NCI-H1417 (cell line): ENCODE measurements around the gene EEPD1.

Experiments
- DNase-seq, 3 experiments: peaks; one replicate each; lab custom pipeline; 2025; lab: John Stamatoyannopoulos, UW

Gene EEPD1

DNA sequence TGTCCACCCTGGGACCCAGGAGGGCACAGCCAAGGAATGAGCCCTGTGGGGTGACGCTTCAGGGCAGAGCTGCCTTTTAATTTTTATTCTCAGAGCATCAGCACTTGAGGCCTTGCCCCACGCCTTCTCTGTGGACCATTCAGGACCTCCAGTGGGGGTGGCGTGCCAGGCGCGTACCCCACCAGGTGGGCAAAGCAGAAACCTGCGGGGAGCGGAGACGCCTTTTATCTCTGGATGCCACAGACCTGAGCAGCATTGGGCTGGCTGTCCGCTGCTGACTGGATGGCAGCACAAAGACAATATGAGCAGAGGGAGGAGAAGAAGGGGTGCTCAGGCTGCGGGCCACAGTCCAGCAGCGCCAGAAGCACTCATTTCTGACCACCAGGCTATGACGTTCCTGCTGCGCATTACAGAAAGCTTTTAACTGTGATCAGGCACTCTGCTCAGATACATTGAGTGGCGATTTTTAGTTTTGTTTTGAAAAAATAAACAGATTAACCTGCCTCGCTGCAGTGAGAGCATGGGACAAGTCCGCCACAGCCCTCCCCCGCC lies 146.2 kb downstream of the EEPD1 start:
- DNase-seq, result peak in 1 of 3 experiments; percentile 54

DNA sequence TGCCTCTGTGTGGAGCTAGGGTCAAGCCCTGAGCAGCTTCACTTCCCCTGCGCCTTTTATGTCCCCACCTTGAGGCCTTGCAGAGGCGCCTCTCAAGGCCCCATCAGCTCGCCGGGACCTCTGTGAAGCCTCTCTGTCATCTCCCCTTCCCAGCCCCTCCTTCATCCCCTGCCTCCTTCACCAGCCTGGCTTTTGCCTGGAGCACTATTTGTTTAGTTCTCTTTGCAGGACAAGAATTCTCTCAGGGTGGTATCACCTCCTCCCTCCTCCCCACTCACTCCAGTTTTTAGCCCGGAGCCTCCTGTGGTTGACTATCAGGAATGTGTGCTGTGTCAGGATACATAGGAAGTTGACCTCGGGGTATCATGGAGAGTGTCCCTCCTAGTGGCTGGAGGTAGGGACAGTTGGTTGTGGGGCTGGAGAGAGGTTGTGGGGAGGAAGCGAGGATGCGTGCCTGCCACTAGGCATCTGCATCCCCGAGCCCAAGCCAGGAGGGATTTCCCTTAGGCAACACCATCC lies 146.8 kb downstream of the EEPD1 start:
- DNase-seq, result peak in 2 of 3 experiments; percentile 47 to 54

DNA sequence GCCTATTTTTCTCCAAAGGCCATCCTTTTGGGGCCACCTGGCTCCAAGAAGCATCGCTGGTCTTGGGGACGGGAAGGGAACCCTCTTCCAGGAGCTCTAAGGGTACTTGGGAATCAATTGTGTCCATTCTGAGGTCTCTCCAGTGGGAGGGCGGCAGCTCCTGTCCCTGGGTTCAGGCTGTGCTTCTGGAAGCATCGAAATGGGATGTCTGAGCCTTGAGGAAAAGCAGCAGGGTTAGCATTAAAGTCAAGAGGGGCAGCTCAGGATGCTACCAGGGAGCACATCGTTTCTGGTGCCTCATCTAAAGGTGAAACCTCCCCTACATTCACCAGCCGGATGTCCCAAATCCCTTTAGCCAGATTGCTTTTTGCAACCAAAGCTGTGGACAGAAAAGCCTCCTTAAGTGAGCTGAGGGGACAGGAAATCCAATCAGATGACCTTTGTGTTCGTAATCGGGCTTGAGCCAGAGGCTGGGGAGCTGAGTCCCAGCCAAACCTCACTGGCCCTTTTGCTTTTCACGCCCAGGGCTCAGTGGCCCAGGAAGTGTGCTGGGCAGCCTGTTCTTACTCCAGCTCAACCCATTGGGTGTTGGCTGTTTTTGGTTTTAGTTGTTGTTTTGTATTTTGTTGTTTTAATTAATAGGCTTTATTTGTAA lies 147.8 kb downstream of the EEPD1 start:
- no peak for DNase-seq

DNA sequence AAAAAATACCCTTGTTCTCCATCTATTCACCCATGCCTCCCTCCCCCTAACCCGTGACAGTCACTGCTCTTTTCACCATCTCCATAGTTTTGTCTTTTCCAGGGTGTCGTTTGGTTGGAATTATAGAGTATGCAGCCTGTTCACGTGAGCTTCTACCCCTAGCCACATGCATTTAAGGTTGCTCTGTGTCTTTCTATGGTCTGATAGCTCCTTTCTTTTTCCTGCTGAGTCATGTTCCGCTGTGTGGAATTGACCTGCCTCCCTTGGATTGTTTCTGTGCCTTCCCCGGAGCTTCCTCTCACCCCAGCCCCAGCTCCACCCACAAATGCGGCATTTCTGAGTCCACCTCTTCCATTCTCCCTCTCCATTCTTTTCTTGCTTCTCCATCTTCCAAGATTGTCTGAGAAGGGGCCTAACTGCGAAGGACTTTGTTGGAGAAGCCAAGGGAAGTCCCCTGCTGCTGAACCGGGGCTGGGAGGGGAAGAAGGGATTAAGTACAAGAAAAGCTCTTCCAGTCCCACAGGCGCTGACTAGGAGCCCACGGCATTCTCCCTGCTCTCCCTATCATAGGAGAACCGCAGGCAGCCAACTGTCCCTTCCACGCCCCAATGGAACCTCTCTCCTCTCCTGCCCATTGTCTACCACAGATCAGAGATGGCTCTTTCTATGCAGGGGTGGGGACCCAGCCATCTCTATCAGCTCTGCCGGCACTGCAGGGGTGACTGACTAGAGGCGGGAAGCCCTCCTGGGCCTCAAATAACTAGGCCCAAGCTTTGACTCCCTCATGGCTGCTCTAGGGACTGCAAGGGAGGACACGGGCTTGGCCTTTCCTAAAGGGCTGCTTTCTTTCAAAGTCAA lies 149.1 kb downstream of the EEPD1 start:
- DNase-seq, result no peak

DNA sequence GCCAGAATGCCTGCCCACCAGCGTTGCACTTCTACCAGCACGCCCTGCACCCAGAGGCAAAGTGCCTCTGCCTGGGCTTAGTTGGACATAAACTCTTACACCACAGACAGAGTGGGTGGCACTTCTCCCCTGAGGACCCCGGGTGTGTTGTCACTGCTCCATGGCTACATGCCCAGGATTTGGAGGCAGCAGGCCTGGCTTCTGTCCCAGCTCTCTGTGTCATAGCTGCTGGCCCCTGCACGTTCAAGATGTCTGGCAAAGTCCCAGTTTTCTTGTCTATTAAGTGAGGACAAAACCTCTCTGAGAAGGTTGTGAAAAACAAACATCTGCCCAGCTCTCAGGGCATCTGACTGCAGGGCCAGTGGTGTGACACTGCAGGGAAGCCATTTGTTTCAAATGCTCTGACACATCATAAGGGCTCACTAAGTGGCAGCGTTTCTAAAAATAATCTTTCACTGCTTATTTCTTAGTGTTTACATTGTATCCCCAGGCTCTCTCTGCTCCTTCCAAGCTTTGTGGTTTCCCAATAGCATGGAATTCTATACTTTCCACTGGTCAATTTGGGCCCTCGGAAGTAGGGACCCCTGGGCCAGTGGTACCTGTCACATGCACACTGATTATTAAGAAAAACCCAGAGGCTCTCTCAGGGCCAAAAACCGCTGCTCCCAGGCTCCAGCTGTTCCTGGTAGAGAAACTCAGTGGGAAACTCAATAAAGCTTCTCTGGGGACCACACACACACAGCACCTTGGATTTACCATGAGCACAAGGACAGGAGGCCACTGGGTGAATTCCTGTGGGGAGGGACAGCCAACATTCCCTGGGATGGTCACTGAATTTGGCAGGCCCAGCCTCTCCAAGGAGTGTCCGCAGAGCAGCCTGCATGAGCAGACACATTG lies 150.4 kb downstream of the EEPD1 start:
- peak; percentile 69 to 93 (median 89) for DNase-seq

DNA sequence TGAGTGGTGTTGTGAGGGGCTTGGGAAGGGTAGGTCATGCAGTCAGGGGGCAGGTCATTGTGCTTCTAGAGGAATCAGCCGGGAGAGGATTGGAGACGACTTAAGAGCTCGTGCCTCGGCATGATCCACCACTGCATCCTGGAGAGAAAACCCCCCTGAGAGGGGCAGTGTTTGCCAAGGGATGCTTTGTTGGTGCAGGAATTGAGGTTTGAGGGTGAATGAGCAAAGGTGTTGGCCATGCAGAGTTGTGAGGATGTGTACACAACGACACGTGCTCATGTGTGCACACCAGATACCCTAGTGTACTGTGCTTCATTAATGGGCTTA lies 151.0 kb downstream of the EEPD1 start:
- peak in 2 of 3 experiments; percentile 19 to 66 for DNase-seq

DNA sequence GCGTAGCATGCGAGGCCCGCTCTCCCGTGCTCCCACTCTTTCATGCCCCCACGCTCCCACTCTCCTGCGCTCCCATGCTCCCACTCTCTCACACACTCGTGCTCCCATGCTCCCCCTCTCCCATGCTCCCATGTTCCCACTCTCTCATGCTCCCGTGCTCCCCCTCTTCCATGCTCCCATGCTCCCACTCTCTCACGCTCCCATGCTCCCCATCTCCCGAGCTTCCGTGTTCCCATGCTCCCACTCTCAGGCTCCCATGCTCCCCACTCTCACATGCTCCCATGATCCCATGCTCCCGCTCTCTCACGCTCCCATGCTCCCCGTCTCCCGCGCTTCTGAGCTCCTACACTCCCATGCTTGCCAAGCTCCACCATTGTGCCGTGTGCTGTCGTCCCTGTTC lies 152.2 kb downstream of the EEPD1 start:
- DNase-seq, result no peak

DNA sequence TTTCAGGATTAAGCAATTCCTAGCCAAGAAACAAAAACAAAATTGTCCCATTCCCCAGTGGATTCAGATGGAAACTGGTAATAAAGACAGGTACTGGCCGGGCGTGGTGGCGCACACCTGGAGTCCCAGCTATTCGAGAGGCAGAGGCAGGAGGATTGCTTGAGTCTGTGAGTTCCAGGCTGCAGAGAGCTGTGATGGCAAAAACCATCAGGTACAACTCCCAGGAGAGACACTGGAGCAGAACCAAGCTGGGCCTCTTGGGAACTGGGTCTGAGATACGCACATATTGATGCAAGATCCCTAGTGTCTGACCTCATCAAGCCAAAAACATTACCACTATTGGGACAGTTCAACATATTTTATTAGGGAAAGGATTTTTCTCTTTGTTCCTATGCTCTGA lies 152.6 kb downstream of the EEPD1 start:
- DNase-seq, result no peak

DNA sequence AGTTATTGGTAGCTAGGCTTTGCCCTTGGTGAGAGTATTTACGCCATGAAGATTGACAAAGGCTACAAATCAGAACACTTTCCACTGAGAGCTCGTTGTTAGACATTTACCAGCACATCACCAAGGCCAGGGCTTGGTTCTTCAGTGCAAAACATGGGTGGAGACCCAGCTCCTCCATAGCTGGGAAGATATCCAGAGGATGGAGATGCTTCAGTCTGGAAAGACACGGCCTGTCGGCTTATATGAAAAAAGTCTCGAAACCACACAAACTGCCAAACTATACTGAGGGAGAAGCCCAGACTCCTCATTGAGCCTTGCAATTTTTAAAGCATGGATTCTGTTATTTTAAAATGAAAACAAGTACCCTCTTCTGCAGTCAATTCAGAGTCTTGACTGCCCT lies 153.2 kb downstream of the EEPD1 start:
- DNase-seq, result no peak

DNA sequence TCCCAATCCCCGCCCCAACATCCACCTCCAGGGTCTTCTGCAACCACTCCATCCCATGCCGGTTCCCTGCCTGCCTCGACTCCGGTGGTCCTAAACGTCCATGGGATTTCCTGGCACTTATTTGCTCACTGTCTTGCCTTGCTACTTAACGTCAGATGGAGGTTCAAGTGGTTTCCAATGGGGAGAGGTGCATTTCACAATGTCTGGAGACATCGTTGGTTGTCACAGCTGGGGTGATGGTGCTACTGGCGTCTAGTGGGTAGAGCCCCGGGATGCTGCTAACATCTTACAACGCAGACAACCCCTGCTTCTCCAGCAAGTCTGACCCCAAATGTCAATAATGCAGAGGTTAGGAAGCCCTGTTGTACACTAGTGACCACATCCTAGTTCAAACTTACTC lies 153.7 kb downstream of the EEPD1 start:
- no peak for DNase-seq

DNA sequence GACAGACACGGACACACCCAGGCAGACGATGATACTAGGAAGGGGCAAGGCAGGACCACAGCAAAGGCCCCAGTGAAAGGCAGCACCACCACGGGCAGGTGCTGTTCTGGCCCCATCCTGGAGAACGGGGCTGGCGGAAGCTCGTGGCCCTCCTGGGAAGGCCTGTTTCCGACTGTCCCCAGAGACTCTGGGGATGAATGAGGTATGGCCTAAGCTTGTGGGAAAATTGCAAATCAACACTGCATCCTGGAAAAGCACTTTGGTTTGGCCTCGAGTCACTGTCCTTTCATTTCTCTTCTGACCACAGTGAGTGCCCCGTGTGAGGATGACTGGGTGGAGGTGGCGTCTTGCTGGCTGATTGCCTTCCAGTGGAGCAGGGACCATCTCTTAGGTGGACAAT lies 155.0 kb downstream of the EEPD1 start:
- DNase-seq, result no peak

DNA sequence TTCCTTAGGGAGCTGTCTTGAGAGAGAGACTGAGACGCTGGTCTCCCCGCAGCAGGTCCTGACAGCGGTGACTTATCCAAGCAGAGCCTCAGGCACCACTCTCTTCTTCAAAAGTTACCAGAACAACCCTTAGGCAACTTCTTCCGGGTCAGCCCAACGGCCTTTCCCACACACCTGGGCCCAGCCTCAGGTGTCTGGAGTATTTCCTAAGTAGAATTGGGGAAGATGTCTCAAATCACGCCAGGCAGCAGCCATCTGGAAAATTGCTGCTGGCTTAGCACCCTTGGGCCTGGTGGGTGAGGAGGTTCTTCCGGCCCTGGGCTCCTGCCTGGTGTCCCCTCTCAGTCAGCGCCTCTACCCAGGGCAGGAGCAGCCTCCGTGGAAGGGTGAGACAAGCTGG lies 156.2 kb downstream of the EEPD1 start:
- no peak for DNase-seq

DNA sequence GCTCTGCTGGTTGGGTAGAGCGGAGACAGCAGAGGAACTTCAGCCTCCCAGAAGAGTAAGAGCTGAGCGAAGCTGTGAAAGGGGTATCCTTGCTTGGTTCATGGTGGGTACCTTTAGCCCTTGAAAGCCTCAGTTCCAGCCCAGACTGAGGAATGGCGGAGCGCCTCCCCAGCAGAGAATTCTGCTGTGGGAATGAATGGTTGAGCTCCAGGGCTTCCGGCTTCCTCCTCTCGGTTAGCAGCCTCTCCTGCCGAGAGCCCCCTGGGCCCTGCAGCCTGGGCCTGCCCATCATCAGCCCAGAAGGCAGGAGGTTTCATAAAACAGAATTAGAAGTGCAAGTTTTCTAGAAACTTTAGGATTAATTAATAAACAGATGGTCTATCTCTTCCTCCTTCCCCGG lies 156.7 kb downstream of the EEPD1 start:
- no peak for DNase-seq

DNA sequence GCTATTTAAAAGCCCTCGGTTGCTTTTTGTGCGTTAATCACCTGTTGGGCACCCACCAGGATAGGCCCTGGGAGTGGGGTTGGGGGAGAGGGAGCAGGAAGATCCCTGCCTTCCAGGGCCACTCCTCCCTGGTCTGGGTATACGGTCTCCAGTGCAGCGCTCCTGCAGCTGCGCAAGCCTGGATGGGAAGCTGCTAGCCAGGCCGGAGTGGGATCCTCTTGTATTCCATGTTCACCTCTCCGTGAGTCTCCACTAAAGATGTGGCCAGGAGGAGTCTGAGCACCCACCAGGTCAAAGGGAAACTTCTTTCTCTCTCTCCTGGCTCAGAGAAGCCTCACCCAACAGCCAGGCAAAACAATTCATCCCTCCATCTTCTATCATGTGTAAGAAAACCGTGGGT lies 157.8 kb downstream of the EEPD1 start:
- DNase-seq, result no peak

DNA sequence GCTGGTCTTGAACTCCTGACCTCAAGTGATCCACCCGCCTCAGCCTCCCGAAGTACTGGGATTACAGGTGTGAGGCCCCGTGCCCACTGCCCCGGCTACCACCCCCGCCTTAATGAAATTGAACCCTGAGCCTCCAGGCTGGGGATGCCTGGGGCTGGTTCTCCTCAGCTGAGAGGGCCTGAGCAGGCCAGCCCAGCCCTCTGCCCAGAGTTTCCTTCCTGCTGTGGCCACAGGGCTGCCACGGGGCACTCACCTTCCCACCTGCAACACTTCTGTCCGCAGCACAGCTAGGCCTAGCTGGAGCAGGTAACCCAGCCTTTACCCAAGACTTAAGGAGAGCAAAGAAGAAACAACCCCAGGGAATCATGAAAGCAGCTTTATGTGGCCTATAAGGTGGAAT lies 158.5 kb downstream of the EEPD1 start:
- DNase-seq, result no peak

DNA sequence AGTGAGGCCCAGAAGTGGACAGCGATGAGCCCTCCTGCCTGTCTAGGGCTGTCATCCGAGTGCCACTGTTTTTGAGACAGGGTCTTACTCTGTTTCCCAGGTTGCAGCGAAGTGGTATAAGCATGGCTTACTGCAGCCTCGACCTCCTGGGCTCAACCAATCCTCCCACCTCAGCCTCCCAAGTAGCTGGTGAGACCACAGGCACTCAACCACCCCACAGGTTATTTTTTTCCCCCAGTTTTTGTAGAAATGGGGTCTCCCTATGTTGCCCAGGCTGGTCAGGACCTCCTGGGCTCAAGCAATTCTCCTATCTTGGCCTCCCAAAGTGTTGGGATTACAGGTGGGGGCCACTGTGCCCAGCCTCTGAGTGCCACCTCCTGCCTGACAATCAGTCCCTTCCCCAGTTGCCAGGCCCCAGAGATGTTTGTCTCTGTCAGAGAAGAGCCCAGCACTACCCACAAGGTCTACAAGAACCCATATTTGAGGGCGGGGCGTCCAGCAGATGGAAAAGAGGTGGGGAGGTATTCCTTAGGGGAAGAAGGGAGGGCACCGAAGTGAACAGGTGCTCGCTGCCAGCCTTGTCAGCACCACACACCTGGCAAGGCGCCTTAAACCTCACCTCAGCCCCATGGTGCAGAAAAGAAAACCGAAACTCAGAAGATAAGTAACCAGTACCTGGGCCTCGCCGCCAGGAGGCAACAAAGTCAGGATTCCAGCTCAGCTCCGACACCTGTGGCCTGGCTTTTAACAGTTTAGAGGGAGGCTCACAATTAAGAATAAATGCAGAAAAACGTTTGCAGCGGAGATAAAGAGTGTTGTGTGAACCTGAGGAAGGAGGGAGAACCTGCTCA lies 159.2 kb downstream of the EEPD1 start:
- DNase-seq, result peak in 1 of 3 experiments; percentile 38

DNA sequence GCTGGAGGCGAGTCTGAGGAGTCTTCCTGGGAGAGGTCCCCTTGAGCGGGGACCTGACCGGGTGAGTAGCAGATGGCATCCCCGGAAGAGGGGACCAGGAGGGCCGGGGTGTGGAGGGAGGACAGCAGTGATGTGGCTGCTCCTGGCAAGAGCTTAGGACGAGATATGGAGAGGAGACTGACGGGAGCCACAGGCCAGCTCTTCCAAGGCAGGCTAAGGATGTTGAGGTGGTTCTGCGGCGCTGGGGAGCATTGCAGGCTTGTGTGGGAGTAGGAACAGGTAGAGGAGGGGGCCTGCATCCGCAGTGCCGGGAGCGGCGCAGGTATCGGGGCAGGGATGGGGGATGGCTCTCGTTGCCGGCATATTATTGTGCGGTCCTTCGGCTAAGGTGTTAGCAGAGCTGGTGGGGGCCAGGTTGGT lies 159.9 kb downstream of the EEPD1 start:
- no peak for DNase-seq

DNA sequence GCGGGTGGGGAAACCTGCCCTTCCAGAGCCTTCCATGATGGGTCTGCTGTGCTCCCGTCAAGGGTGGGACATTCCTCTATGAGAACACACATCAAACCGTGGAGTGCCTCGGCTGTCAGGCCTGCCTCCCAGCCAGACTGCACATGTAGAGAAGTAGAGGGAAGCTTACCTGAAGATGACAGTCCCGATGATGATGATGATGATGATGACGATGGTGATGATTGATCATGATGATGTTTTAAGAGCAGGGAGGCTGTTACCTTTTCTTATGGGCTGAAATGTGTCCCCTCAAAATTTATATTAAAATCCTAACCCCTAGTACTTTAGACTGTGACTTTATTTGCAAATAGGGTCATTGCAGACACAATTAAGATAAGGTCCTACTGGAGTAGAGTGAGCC lies 160.6 kb downstream of the EEPD1 start:
- no peak for DNase-seq

DNA sequence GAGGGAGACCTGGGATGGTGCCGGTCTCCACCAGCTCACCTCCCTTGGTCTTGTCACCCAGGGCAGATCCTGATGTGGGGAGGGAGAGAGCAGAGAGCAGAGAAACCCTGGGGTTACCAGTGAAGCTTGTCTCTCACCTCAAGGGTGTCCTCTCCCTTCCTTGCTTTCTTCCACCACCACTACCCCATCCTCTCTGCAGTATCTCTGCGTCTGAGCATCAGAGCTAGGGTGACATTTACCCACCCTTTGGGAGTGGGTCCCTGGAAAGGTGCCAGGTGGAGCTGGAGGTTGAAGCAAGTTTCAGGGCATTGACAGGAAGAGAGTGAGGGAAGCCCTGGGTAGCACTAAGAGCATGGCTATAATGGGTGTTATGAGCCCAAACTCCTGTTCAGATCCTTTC lies 161.4 kb downstream of the EEPD1 start:
- DNase-seq, result no peak

DNA sequence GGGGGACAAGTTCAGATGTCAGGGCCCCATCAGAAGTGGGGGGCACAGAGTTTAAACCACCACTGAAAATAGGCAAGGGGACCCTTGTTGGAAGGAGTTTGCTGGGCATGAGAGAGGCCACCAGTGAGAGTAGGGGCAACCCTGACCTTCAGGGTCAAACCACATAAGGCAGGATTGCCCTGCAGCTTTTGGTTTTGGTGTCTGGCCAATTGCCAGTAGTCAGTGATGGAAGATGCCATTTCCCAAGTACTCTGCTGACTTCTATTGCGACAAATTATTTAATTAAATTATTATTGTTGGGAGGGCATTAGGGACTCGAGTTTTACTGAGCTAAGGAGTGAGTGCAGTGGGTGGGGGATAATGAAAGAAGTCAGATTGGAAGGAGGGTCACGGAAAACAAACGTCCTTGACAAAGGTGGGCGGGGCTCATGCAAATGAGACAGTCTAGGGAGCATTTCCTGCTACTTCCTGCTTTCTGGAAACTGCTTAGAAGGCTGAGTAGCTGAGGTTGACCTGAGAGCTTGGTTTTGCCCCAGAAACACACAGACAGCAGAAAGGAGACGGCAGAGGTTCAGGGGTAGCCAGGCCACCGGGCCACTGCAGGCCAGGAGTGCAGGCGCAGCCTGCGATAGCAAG lies 162.4 kb downstream of the EEPD1 start:
- peak in 1 of 3 experiments; percentile 23 for DNase-seq

DNA sequence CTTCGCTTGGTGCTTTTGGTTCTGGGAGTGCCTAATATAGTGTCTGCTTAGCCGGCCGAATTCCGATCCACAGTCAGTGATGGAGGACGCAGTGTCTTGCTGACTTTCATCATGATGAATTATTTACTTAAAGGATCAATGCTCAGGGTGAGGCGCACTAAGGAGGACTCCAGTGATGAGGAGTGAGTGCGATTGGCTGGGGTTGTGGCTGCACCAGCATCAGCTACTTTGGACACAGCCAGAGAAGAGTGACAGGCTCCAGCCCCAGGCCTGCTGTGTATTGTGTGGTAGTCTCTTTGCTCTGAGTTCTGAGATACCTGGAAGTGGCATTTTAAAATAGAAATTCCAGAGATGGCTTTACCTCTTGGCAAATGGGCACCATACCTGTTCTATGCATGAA lies 163.3 kb downstream of the EEPD1 start:
- no peak for DNase-seq
